Fibroblast of the conjunctiva (primary cell): ENCODE results near the gene PET100.

Experiments used
- DNase-seq: peaks from one replicate; pipeline ENCODE4 v3.0.0-alpha.2; 2010; ENCODE audit warnings: low read depth

Gene PET100

DNA sequence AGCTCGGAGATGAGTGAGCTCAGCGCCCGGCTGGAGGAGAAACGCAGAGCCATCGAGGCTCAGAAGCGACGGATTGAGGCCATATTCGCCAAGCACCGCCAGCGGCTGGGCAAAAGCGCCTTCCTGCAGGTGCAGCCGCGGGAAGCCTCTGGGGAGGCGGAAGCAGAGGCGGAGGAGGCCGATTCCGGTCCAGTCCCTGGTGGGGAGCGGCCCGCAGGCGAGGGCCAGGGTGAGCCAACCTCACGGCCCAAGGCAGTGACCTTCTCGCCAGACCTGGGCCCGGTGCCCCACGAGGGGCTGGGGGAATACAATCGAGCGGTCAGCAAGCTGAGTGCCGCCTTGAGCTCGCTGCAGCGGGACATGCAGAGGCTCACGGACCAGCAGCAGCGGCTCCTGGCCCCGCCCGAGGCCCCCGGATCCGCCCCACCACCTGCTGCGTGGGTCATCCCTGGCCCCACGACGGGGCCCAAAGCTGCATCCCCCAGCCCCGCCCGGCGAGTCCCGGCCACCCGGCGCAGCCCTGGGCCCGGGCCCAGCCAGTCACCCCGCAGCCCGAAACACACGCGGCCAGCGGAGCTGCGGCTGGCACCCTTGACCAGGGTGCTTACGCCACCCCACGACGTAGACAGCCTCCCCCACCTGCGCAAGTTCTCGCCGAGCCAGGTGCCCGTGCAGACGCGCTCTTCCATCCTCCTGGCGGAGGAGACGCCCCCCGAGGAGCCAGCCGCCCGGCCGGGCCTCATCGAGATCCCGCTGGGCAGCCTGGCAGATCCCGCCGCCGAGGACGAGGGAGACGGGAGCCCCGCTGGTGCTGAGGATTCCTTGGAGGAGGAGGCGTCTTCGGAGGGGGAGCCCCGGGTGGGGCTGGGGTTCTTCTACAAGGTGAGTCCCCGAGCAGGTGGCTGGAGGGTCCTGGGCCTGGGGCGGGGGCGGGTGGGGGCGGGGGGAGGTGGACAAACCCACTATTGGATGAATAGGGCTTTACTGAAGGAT, 17.0 kb upstream of the PET100 start:
- no peak for DNase-seq

DNA sequence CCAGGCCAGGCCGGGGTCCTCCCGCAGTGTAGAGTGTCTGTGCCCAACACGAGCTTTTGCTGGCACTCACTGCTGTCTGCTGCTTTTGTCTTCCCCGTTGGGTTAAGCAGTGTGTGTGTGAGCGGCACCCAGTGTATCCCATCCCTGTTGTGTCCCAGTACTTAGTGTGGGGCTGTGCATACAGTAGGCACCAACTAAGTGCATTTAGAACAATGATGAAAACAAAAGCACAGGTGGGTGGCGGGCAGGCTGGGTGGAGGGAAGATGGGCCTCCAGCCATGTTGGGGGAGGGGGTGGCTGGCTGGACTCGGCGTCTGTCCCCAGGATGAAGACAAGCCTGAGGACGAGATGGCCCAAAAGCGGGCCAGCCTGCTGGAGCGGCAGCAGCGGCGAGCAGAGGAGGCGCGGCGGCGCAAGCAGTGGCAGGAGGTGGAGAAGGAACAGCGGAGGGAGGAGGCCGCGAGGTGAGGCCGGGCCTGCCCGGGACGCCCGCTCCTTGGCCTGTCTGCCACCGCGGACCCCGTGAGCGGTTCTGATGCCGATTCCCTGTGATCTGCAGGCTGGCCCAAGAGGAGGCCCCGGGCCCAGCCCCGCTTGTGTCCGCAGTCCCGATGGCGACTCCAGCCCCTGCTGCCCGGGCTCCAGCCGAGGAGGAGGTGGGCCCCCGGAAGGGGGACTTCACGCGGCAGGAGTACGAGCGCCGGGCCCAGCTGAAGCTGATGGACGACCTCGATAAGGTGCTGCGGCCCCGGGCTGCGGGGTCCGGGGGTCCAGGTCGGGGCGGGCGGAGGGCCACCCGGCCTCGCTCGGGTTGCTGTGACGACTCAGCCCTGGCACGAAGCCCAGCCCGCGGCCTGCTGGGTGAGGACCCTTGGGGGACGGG, 14.5 kb upstream of the PET100 start:
- no peak for DNase-seq

DNA sequence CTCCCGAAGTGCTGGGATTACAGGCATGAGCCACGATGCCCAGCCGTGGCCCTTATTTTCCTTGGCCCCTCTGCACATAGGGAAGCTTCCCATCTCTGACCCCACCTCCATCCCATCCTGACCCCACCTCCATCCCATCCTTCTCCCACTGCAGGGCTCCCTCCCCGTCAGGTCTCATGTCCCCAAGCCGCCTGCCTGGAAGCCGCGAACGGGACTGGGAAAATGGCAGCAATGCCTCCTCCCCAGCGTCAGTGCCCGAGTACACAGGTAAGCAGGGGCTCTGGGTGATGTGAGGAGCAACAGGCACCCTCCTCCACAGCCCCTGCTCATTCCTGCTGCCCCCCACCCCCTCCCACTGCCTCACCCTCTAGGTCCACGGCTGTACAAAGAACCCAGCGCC, 12.4 kb upstream of the PET100 start:
- no peak for DNase-seq

DNA sequence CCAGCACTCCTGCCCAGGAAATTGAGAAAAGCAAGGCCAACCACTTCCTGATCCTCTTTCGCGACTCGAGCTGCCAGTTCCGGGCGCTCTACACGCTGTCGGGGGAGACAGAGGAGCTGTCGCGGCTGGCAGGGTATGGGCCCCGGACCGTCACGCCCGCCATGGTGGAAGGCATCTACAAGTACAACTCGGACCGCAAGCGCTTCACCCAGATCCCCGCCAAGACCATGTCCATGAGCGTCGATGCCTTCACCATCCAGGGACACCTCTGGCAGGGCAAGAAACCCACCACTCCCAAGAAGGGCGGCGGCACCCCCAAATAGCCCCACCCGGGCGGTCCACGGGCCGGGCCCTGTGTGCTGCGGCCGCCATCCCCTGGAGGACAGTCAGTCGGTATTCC, 11.9 kb upstream of the PET100 start:
- DNase-seq = no peak

DNA sequence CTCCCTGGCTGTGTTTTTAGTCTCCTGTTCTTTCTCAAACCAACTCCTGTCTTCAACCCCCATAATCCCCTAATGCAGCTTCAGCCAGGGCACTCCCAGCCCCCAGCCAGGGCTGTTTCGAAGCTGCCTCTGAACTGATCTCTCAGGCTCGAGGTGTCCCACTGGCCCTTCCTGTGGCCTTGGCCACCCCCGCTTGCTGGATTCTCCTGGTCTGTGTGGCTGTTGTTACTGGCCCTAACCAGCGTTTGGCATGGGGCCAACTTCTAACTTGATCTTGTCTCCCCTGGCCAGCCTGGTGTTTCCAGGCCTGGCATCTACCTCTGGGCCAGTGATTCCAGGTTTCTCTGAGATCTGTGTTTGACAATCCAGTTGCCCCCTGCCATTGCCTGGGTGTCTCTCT, 11.2 kb upstream of the PET100 start:
- no peak for DNase-seq

DNA sequence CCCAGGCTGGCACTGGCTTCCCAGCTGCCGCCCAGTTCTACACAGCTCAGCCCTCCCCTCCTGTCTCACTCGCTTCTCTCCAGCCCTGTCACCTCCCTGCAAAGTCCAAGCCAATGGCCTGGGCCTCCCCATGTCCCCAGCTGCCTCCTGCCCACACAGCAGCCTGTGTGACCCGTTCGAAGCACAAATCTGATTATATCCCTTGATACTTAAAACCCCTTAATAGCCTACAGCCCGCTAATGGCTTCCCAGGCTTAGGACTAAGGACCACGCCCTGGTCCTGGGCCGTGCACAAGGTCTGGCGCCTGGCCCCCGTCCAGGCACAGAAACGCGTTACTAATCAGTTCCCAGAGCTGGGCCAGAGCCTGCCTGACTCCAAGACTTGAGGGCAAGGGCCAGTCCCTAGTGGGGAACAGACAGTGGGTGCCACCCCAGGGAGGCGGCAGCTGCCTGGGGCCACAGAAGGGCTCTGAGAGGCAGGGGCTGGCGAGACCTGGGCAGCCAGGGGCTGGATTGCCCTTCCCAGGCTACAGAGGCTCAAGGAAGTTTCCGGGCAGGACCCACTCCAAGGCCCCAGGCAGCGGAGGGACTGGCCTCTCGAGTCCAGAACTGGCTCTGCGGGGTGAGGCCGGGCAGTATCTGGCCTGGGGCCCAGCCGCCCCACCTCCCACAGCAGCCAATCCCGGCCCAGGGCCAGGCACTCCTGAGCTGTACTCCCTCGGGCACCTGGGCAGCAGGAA, 10.7 kb upstream of the PET100 start:
- no peak for DNase-seq

DNA sequence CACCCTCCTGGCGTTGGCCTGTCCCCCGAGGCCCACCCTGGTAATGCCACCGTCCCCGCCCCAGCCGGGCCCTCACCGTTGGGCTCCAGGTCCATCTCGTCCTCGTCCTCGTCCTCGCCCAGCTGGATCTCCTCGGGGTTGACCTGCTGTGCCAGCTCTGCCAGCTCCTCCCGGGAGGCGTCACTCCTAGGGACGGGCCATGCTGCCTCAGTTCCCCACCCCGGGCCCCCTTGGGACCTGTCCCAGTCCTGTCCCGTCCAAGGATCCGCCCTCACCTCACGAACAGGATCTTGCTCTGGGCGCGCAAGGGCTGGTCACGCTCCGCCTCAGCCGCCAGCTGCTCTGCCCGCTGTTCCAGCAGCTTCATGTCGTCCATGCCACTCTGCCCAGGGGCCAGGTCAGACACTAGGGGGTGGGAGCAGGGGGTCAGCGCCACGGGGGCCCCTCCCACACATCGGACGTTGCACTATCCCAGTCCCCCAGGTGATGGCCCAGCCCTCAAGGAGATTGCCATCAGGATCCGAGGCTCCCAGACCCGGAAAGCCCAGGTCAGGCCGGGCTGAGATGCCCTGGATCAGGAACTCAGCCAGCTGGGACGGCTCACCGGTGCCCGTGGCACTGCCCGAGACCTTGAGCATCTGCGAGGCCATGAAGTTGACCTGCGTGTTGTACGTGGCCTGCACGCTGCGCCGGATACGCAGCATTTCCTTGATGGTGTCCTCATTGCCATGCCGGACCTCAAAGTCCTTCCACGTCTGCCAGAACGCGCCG, 9.7 kb upstream of the PET100 start:
- no peak for DNase-seq

DNA sequence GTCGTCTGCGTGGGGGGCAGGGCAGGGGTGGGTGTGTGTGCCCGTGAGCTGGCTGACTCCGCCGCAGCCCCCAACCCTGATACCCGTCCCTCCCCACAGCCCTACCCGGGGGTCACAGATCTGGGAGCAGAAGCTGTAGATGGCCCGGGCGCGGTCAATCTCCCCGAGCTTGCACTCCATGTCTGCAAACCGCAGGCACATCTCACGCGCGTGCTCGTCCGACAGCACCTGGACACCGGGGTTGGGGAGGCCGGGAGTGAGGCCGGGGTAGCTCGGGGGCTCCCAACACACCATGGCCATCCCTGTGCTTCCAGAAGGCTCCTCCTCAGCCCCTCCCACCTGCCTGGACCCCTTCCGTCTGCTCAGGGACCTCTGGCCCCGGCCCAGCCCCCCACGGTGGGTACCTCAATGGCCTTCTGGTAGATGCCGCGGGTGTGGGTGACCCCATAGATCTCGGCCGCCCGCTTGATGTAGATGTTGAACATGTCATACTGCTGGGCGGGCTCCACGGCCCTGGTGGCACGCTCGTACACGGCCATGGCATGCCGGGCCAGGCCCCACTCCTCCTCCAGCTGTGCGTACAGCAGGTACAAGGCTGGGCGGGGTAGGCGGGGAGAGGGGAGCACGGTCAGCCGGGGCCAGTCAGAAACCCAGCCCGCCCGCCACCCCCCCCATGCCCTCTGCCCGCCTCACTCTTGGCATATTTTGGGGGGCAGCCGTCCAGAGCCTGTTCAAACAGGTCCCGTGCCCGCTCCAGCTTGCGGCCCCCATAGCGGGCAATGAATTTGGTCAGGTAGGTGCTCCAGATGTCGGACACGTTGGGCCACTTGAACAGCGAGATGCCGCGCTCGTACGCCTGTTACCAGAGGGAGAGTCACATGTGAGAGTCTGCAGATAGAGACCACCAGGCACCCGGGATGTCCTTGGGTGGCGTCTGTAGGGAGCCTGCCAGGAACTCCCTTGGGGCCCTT, 8.9 kb upstream of the PET100 start:
- DNase-seq = no peak

DNA sequence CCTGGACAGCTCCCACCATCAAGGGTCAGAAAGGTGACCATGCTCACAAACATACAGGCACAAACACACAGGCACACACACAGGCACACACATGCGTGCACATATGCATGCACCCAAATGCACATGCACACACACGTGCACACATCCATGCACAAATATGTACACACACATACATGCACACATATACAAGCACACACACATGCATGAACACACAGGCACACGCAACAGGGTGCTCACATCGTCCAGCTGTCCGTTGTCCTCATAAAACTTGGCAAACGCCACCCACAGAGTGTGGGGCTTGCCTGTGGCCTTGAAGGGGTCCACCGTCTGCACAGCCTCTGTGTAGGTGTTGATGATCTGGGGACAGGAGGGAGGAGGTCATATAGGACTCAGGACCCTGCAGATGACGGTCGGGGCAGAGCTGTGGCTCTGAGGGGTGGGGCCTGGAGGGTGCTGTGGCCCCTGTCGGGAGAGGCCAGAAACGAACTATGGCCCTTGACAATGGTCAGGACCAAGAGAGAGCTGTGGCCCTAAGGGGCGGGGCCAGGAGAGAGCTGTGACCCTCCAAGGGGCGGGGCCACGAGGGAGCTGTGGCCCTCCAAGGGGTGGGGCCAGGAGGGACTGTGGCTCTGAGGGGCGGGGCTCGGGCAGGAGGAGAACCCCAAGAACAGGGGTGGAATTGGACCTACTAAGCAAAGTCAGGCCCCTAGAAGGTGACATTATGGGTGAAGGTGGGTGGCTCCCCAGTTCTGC, 6.5 kb upstream of the PET100 start:
- DNase-seq = no peak

DNA sequence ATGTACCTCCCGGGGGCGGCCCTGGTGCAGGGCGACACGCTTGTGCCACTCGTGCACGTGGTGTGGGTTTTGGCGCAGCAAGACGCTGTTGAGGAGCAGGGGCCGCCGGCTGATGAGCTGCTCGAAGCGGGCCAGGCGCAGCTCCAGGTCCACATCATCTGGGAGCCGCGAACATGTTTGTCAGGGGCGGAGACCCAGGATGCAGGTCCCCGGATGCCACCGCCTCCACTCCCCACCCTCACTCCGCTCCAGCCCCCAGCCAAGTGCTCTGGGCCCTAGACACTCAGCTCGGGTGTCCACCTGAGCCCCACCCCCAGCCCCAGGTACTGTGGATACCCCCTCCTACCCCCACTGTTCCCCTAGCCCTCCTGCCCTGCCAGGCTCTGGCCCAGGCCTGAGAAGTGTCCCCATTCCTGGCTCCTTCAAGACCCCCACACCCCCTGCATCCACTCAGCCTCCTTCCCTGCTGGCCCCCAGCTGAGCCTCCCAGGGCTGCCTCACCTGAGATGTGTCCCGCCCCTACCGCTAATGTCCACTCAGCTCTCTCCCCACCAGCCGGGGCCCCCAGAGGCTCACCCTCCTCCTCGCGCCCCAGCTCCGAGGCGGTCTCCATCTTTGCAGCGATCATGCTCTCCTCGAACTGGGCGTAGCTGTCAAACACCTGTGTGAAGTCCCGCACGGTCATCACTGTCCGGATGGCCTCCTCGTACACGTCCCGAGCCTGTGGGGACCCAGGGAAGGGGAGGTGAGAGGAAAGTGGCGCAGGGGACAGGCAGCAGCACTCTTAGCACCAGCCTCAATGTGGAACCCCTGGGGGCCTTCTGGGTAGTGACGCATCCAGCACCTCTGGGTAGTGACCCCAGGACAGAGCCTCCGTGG, 5.6 kb upstream of the PET100 start:
- DNase-seq = no peak

DNA sequence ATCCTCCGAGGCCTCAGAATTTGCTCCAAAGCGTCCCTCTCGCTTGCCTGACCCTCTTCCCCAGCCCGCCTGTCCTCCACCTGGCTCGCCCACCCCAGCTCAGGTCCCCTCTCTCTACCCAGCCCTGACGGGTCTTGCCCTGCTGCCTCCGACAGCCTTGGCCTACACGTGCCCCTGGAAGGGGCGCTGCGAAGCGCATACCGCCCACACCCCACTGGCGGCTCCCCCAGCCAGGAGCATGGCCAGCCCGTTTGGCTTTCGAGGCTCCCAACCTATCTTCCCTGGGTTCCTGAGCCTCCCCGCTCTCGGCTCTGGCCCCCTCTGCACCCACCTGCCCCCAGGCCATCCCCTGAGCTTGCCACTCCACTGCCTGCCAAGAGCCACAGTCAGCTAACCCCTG, 4.8 kb upstream of the PET100 start:
- no peak for DNase-seq

DNA sequence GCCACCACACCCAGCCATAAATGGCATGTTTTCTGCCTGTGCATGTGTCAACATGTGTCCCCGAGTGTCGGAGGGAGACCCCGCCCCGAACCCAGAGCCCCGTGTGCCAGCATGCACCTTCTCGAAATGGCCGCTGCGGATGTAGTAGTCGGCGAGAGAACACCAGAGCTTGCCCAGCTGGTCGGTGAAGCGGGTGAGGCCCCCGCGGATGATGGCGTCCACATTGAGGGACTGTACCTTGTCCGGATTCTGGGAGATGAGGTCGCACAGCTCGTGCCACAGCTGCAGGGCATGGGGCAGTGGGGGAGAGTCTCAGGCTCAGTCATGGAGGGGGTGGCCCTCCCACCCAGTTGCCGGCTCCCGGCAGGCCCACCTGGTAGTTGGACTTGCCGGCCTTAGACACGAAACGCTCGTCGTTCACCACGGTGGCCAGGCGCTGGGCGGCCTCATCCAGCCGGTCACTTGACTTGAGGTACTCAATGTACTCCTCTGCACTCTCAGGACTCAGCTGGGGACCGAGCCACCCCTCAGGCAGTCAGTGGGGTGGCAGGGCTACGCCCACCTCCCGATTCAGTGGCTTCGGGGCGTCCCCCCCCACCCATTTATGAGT, 3.7 kb upstream of the PET100 start:
- no peak for DNase-seq

DNA sequence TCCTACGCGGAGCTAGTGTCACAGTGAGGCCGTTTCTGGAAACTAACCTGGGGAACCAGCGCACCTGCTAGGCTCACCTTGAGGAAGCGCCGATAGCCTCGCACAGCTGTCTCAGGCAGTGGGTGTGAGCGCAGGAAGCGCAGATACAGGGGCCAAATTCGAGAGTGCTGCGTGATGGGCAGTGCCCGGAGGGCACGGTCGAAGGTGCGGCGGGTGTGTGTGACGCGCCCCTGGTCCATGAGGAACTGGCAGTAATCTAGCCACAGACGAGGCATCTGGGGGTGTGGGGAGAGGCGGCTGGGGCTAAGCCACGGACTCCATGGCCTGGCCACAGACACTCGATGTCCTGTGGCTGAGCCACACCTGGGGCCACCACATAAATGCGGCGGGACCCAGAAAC, 2.4 kb upstream of the PET100 start:
- DNase-seq = no peak

DNA sequence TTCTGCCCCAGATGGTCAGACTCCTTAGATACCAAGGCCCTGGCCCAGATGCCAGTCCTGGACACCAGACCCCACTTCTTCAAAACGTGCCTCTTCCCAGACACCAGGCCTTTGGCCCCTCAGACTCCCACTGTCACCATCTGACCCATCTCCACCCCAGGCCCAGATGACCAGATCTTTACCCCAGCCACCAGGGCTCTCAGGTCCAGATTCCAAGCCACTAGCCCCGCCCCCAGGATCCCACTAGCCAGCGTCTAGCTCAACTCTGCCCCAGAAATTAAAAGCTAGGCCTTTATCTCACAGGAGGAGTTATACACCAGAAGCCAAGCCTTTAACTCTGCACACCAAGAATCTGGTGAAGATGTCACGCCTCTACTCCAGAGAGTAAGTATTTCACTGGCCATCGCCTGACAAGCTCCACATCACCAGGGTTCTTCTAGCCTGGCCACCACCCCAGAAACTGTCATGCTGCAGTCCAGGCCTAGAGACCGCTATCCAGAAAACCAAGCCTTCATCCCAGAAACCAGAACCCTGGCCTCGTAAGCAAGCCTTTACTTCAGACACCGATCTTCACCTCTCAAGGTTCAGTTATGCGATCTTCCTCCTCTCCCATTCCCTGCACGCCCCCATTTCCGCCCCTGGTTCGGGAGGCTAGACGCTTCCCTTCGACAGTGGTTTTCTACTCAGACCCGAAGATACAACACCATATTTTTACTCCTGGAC, 843 bp upstream of the PET100 start:
- no peak for DNase-seq

DNA sequence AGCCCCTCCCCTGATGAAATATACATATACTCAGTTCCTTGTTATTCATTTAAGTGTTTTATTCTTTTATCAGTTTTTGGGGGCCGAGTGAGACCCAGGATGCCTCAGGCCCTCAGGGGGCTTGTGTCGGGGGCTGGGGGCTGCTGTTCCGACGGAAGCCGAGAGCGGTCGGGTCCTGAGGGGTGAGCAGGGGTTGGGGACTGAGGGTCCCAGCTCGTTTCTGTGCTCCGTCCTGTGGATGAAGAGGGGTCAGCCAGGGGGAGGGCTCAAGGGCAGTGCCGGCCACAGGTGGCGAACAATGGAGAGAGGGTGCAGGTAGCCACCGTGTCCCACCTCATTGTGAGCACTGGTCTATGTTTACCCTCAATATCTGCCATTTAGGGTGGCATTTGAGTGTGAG, 2.0 kb downstream of the PET100 start:
- no peak for DNase-seq

DNA sequence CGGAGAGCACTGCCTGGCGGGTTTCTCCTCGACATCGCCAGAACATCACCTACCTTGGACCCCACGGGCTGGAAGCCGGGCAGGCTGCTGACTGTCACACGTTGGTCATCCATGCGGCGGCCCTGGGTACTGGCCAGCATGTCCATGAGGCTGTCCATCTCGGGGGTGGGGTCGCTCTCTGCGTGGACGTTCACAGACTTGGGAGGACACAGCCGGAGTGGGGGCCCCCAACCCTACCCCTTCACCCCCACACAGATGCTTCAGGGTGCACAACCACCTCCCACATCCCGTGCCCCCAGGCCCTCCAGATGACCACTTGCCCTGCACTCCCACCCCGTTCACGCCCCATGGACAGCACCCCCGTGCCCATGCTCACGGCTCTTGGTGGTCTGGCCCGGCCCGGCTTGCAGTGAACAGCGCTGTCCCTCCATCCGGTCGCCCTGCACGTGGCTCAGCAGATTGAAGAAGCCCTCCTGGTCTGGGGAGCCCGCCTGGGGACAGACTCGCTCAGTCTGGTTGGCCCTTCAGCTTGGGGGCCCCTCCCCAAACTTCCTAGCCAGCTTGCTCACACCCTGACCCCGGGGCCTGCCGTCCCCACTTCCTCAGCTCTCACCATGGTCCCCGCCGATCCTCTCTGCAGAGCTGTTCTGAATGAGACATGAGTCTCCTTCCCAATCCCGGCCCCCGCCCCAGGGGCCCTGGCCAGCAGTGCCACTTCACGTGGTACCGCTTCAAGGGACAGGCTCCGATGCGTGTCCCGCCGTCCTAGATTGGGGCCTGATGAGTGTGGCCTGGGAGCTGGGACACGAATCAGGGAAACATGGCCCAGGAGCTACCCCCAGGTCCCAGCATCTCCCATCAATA, 3.0 kb downstream of the PET100 start:
- no peak for DNase-seq
